Femur (tissue), 1 donor: ENCODE measurements around the gene UBE2D2.
"Not testable (repeated sequence)": the region's sequence is repeated elsewhere in the genome, so short reads cannot be mapped to it uniquely, and the experiment has no call there.

Experiments used
- DNase-seq: peaks from one replicate; pipeline ENCODE4 v3.0.0-alpha.2; 2017

UBE2D2 gene

DNA sequence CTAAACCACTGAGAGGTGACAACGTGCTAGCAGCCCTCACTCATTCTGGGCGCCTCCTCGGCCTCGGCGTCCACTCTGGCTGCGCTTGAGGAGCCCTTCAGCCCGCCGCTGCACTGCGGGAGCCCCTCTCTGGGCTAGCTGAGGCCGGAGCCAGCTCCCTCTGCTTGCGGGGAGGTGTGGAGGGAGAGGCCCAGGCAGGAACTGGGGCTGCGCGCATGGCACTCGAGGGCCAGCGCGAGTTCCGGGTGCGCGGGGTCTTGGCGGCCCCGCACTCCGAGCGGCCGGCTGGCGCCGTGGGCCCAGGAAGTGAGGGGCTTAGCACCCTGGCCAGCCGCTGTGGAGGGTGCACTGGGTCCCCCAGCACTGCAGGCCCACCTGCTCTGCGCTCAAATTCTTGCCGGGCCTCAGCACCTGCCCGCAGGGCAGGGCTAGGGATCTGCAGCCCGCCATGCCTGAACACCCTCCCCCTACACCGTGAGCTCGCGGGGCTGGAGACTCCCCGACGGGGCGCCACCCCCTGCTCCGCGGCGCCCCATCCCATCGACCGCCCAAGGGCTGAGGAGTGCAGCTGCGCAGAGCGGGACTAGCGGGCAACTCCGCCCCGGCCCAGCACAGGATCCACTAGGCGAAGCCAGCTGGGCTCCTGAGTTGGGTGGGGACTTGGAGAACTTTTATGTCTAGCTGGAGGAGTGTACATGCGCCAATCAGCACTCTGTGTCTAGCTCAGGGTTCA is 11.8 kb upstream of the UBE2D2 start:
- DNase-seq, result no peak

- DNase-seq, result not testable (repeated sequence)
Measured at GRCh38 chr5:139550051-139550872, 10.9 kb upstream of the UBE2D2 start.

DNA sequence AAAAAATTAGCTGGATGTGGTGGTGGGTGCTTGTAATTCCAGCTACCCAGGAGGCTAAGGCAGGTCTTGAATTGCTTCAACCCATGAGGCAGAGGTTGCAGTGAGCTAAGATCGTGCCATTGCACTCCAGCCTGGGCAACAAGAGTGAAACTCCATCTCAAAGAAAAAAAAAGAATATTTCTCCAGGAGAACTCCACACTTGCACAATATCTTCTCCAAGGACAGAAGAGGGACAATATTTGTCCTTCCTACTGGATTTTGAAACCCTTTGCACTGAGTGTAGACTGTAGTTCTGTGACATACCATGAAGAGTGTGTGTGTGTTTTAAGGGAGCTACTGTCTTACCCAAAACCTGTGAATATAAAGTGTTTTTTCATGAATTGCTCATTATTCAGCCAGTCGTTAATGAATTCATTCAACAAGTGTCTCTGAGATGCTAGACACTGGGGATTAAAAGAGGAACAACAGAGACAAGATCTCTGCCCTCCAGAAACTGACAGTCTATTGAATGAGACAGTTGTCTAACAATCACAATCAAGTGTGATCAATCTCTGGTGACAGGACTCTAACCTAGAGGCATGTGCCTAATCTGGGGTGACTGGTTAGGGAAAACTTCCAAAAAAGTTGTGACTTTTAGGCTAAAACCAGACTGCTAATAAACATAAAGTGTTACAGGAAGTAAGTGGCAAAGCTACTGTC is 9.8 kb upstream of the UBE2D2 start:
- DNase-seq, result no peak

- no peak for DNase-seq
Measured at GRCh38 chr5:139552893-139553575, 8.1 kb upstream of the UBE2D2 start.

DNA sequence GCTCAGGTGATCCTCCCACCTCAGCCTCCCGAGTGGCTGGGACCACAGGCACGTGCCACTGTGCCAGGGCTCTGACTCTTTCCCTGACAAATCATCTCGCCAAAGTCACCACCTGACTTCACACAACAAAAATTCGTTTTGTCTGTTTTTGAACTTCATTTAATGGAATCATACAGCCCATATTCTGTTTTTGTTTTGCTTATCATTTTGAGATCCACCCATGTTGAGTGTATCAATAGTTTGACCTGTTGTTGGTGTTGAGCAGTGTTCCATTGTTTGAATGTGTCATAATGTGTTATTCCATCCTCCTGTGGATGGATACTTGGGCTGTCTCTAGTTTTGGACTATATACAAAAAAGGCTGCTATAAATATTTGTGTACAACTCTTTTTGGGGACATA is 6.9 kb upstream of the UBE2D2 start:
- no peak for DNase-seq

DNA sequence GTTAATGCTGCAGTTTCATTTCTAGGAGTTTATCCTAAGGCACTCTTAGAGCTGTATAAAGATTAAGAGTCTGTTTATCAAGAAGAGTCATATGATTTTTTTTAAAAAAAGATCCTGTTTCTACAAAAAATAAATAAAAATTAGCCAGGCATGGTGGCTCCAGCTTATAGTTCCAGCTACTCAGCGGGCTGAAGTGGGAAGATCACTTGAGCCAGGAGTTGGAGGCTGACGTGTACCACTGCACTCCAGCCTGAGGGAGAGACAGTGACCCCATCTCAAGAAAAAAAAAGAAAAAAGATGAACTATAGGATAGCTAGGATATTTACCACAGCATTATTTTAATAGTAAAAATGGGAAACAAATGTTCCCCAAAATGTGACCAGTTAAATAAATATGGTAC is 3.3 kb upstream of the UBE2D2 start:
- DNase-seq, result no peak

GRCh38 chr5:139561655-139562451 is 714 bp downstream of the UBE2D2 start:
- DNase-seq, result peak; percentile 70

DNA sequence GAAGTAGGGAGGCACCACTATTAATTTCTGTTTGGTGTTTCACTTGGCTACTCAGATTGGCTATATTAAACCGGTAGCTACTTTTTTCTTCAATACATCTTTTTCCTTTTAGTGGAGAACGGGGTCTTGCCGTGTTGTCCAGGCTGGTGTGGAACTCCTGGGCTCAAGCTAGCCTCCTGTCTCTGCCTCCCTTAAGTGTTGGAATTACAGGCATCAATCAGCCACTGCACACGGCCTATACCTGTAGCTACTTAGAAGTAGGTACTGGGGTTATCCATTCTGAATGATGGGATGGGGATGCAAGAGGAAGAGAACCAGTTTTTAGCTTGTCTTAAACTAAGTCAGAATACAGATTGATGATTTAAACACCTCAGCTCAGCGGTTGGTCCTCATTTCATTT is 1.7 kb downstream of the UBE2D2 start:
- no peak for DNase-seq

DNA sequence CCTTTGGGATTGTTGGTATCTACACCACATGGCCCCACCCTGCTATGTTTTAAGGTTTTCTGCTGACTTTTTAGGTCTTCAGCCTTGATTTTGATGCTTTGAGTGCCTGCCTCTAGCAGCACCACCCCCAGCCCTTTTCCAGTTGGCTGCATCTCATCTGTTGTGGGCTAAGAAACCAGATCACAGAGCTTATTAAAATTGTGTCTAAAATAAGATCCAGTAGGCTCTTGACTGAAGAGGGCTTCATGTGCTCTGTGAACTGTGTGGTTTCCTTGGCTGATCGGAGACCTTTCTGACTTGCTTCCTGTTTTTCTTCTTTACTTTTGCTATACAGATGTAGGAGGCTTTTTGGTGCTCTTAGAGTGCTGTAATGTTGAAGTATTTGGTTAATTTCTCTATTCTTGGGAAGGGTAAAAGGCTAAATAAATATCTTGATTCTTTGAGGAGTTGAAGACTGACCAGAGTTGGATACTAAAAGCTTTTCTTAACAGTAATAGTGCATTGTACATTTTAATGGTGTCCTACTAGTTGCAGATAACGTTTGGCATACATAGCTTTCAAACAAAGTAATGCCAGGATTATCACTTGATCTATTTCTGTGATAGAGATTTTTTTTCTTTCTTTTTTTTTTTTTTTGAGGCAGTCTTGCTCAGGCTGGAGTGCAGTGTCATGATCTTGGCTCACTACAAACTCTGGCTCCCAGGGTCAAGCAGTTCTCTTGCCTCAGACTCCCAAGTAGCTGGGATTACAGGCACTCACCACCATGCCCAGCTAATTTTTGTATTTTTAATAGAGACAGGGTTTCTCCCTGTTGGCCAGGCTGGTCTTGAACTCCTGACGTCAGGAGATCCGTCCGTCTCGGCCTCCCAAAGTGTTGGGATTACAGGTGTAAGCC is 4.5 kb downstream of the UBE2D2 start:
- DNase-seq, result peak; percentile 57

- DNase-seq, result no peak
Measured at GRCh38 chr5:139566611-139567010, 5.5 kb downstream of the UBE2D2 start.

DNA sequence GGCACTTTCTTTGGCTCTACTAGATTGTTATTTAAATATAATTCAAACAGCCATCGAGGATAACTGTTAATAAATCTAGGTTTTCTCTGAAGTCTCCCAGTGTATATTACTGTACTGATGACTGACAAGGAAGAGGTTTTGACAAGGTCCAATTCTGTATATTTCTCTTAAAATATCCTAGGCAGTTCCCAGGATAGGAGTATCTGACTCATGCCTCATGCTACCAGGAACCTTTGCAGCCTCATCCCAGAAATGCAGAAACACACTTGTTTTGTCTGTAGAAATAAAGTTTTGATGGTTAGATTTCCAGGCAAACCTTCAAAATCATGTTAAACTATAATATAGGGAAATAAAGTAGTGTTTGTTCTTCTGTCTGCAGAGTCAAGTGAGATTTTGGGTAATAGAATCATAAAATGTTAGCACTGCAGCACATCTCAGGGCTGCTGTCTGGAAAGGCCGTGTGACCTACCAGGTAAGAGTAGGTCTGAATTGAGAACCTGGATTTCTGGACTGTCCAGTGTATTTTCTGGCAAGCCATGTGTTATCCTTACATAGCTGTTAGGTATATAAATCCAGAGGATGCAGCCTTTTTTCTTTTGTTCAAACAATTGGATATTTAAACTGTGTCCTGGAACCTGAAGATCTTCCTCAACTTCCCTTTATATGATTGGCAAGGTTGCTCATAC is 8.3 kb downstream of the UBE2D2 start:
- DNase-seq, result no peak

DNA sequence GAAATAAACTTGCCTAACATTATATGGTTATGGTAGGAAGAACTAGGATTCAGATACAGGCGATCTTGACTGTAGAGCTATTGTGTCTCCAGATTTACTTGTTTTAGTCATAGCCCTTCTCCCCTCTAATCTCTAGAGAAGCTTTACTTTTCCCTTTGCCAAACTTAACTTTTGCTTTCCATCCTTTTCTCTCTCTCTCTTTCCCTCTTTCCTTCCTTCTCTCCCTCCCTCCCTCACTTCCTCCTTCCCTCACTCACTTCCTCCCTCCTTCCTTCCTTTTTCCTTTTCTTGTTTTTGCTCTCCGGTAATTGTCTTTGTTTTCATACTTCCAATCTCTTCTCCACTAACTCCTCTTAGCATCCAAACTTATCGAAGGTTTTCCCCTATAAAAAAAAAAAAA is 10.4 kb downstream of the UBE2D2 start:
- no peak for DNase-seq

GRCh38 chr5:139571966-139572365 is 10.8 kb downstream of the UBE2D2 start:
- no peak for DNase-seq

DNA sequence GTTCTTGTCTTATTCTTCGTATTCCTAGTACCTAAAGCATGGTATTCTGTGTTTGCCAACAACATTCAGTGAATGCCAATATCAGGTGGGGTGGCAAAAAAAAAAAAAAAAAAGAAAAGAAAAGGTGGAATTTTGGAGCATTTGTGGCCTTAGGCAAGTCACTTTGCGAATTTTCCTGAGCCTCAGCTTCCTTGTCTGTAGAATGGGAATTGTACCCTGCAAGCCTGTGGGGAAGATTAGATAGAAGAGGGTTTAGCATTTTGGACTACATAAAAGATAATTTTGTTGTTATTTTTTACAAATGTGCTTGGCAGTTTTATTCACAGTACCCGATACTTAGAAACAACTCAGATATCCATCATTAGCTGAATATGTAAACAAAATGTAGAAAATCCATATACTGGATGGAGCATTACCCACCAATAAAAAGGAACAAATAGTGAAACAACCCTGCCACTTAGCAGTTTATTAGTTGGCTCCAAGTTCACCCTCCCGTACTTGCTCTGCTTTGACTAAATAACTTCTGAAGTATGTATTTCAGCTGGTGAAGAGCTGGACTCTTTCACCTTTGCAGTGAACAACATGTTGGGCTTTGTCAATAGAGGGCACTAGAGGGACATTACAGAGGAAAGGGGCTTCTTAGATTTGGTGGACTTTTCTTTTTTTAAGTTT is 13.6 kb downstream of the UBE2D2 start:
- no peak for DNase-seq

GRCh38 chr5:139575313-139575646 is 14.1 kb downstream of the UBE2D2 start:
- DNase-seq, result no peak

- no peak for DNase-seq
Measured at GRCh38 chr5:139575751-139576150, 14.6 kb downstream of the UBE2D2 start.

- DNase-seq, result no peak
Measured at GRCh38 chr5:139577689-139578290, 16.7 kb downstream of the UBE2D2 start.

- DNase-seq, result no peak
Measured at GRCh38 chr5:139578325-139578724, 17.2 kb downstream of the UBE2D2 start.

DNA sequence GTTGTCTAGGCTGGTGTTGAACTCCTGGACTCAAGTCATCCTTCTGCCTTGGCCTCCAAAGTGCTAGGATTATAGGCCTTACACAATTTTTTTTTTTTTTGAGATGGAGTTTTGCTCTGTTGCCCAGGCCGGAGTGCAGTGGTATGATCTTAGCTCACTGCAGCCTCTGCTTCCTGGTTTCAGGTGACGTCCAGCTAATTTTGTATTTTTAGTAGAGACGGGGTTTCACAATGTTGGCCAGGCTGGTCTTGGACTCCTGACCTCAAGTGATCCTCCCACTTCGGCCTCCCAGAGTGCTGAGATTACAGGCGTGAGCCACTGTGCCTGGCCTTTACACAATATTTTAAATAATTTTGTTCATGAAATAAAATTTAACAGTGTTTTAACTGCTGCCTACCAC is 21.0 kb downstream of the UBE2D2 start:
- DNase-seq, result not testable (repeated sequence)

GRCh38 chr5:139584137-139584536 is 23.0 kb downstream of the UBE2D2 start:
- DNase-seq, result no peak
